Left ventricle myocardium inferior (tissue), 1 donor: ENCODE measurements around the gene XXYLT1. TPM values are rescaled to one million over a fixed set of nuclear protein-coding genes. Genes with fewer than 3 reads are reported as not detected.

Source experiments
- DNase-seq: peaks from one replicate; pipeline ENCODE4 v3.0.0-alpha.2; 2020
- H3K27ac ChIP-seq: fragments of 200-600 bp; replicated peaks from 2 replicates; pipeline ENCODE4 v1.8.0; 2021
- H3K27me3 ChIP-seq: fragments of 200-600 bp; 2 replicates; pipeline ENCODE4 v1.8.0; 2021; ENCODE audit warnings: low read depth
- H3K36me3 ChIP-seq: fragments of 200-600 bp; 2 replicates; pipeline ENCODE4 v1.8.0; 2021
- H3K4me1 ChIP-seq: fragments of 200-600 bp; 2 replicates; pipeline ENCODE4 v1.8.0; 2021
- H3K4me3 ChIP-seq: fragments of 200-600 bp; 2 replicates; pipeline ENCODE4 v1.8.0; 2021; ENCODE audit warnings: mild to moderate bottlenecking, moderate library complexity
- H3K9me3 ChIP-seq: fragments of 200-600 bp; replicated peaks from 2 replicates; pipeline ENCODE4 v1.8.0; 2021
- intact Hi-C: fragments of 100-400 bp; cut with micrococcal nuclease; formaldehyde crosslinking; loops from one replicate; pipeline ENCODE4 v1.11.0; 2022
- total RNA-seq: library from RNA; stranded (reverse); fragmentation: NEBNext Ultra II Directional; extraction: Animal tissue kit (Norgen Biotek cat#: 25700); gene quantifications from one replicate; pipeline ENCODE4 v1.2.1, GENCODE V29; 2021
- TF ChIP-seq, protein P1 (sequence below): fragments of 200-600 bp; IDR thresholded peaks from 2 replicates; pipeline ENCODE4 v1.8.0; 2021; ENCODE audit warnings: antibody characterized with exemption, mild to moderate bottlenecking, borderline replicate concordance
- donor health status: DM: no; HTN: yes; CAD: no; lungs with severe emphysema.

XXYLT1 gene
- total RNA-seq, 1 donor from 2014 or later, result 2.3 TPM

DNA sequence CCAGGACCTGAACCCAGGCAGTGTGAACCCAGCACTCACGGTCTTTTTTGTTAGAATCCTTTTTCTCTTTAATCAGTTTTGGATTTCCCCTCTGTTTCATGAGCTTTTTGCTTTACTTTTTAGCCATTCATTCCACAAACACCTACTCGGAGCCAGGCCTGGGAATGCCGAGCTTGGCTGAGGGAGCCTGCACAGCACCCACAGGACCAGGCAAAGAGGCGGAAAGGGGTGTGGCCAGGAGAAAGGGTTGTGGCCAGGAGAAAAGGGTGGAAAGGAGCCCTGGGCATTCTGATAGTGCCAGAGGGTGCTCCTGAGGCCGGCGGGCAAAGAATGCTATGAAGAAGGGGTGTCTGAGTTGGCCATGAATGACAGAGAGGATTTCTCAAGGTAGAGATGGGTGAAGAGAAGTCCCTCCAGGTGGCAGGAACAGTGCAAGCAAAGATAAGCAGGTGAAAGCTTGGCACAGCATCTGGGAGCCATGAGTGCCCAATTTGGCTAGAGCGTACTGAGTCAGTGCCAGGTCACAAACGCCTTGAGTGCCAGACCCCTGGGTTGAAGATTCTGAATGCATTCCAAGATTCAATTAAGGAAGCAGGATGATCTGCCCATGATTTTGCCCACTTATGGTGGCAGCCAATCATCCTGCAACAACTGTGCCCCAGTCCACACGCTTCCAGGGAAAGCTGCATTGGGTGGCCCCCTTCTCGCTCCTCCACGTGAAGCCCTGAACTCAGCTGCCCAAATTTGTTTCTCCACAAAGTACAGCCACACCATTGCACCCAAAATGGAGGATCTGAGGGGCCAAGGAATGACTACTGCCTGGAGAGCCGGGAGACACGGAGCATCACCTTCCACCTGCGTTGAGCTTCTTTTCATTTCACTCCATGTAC lies 157.2 kb downstream of the XXYLT1 start:
- Histone ChIP-seq H3K4me1 (peaks cover 22% of the 10 kb centered on the region), H3K27ac (no peak overlapping the region), H3K36me3 (no peaks in the 10 kb centered on the region), H3K9me3 (no peaks in the 10 kb centered on the region), H3K27me3 (no peaks in the 10 kb centered on the region), H3K4me3 (no peak overlapping the region)
- intact Hi-C loops, result loop anchor here (10.0 kb wide), 1 partner anchor 141 kb away; no protein-coding TSS in a partner anchor
- no peak for DNase-seq
- TF ChIP-seq, protein P1, sequence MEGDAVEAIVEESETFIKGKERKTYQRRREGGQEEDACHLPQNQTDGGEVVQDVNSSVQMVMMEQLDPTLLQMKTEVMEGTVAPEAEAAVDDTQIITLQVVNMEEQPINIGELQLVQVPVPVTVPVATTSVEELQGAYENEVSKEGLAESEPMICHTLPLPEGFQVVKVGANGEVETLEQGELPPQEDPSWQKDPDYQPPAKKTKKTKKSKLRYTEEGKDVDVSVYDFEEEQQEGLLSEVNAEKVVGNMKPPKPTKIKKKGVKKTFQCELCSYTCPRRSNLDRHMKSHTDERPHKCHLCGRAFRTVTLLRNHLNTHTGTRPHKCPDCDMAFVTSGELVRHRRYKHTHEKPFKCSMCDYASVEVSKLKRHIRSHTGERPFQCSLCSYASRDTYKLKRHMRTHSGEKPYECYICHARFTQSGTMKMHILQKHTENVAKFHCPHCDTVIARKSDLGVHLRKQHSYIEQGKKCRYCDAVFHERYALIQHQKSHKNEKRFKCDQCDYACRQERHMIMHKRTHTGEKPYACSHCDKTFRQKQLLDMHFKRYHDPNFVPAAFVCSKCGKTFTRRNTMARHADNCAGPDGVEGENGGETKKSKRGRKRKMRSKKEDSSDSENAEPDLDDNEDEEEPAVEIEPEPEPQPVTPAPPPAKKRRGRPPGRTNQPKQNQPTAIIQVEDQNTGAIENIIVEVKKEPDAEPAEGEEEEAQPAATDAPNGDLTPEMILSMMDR, result no peak

DNA sequence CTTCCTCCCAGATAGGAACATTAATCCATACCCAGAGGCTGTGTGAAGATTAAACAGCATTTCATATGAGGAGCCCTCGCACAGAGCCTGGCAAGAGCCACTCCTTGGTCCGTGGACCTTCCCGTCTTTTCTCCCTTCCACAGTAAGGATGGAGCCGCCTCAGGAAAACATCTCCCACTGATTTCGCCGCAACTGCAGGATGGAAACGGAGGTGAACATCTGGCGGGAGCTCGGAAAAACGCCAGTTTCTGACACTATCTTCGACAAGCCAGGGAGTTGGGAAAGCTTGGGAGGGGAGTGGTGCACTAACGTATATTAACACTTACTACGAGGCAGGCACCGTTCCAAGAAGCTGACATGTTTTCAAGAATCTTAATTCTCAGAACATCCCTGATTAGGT lies 157.9 kb downstream of the XXYLT1 start:
- H3K36me3 ChIP-seq, result no peaks in the 10 kb centered on the region
- H3K9me3 ChIP-seq, result no peaks in the 10 kb centered on the region
- no peak for DNase-seq
- H3K27ac ChIP-seq, result no peak overlapping the region
- no peak overlapping the region for H3K4me3 ChIP-seq
- intact Hi-C loops, result loop anchor here (10.0 kb wide), 1 partner anchor 142 kb away; no protein-coding TSS in a partner anchor
- H3K4me1 ChIP-seq, result peaks cover 15% of the 10 kb centered on the region
- H3K27me3 ChIP-seq, result no peaks in the 10 kb centered on the region
- TF ChIP-seq, protein P1, result no peak

DNA sequence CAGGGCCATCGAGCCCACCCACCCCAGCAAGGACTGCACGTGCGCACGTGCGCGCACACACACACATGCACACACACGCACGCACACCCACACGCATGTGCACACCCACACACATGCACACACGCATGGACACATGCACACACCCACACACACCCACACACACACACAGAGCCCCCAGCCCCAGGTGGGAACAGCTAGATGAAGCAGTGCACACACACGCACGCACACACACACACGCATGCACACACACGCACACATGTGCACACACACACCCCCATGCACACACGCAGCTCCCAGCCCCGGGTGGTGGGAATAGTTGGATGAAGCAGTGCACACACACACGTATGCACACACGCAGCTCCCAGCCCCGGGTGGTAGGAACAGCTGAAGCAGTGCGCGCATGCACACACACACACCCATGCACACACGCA lies 158.6 kb downstream of the XXYLT1 start:
- Histone ChIP-seq H3K27ac (no peak overlapping the region), H3K36me3 (no peaks in the 10 kb centered on the region), H3K27me3 (no peaks in the 10 kb centered on the region), H3K9me3 (no peaks in the 10 kb centered on the region), H3K4me3 (no peak overlapping the region), H3K4me1 (peaks cover 8% of the 10 kb centered on the region)
- no peak for DNase-seq
- TF ChIP-seq, protein P1, result no peak
- intact Hi-C loops, result loop anchor here (10.0 kb wide), 1 partner anchor 142 kb away; no protein-coding TSS in a partner anchor

DNA sequence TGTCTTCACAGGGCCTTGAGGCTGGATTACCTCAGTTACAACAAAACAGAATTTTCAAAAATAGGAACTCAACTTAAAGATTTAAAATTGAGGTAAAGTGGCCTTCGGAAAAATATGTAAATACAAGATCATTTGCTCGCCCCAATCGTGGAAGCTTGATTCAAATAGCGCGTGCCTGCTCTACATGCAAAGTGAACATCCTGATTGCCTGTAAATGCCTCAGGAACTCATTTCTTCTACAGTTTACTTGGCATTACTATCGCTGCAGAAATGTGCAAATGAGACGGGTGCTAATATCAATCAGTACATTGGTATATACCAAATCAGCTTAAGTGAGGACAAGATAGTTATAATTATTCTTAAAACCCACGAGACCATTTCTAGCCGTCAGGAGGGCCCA lies 159.2 kb downstream of the XXYLT1 start:
- Histone ChIP-seq H3K4me3 (no peak overlapping the region), H3K9me3 (no peaks in the 10 kb centered on the region), H3K36me3 (no peaks in the 10 kb centered on the region), H3K27me3 (no peaks in the 10 kb centered on the region), H3K4me1 (peaks cover 6% of the 10 kb centered on the region), H3K27ac (no peak overlapping the region)
- intact Hi-C loops, result loop anchor here (10.0 kb wide), 1 partner anchor 143 kb away; no protein-coding TSS in a partner anchor
- no peak for DNase-seq
- TF ChIP-seq, protein P1, result no peak

DNA sequence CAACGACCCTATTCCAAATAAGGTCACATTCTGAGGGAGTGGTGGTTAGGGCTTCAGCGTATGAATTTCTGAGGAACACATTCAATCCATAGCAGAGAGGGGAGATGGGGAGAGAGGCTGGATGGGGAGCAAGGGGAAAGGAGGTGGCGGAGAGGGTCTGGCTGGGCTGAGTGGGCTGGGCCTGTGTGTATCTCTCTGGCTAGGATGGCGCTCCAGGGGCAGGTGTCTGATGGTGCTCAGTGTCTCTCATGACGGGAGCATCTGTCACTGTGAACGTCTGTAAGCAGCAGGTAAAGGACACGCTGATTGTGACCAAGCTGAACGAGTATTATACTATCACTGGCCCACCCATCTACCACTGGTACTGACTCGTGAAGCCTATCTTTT lies 159.6 kb downstream of the XXYLT1 start:
- H3K27me3 ChIP-seq, result no peaks in the 10 kb centered on the region
- H3K36me3 ChIP-seq, result no peaks in the 10 kb centered on the region
- DNase-seq, result no peak
- H3K4me3 ChIP-seq, result no peak overlapping the region
- peaks cover 10% of the 10 kb centered on the region for H3K4me1 ChIP-seq
- intact Hi-C loops, result loop anchor here (10.0 kb wide), 1 partner anchor 143 kb away; no protein-coding TSS in a partner anchor
- peak overlapping the region; percentile 43 for H3K27ac ChIP-seq
- TF ChIP-seq, protein P1, result no peak
- H3K9me3 ChIP-seq, result no peaks in the 10 kb centered on the region
